ENCODE results near the gene JAKMIP1. TPM values are rescaled to one million over a fixed set of nuclear protein-coding genes. Genes with fewer than 3 reads are reported as not detected.

Gene JAKMIP1
- total RNA-seq, 4 donors from 2014 or later = 0.39 to 4.5 (median 1.9) TPM; not detected in 1

DNA sequence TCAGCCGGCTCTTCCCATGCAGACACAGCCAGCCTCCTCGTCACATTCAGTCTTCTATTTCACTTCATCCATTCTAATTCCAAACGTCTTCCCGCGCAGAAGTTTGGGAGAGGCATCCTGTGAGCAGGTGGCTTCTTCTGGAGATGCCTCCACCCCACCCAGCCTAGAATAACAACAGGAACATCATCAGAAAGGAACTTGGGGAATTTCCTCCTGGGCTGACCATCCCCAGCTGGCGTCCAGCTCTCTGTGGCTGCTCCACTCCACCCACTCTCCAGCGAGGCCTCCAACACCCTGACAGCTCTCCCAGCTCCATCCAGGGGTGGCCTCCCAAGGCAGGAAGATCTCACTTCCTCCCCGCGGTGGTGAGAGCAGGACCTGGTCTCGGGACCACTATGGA is 176.6 kb downstream of the JAKMIP1 start:
- Histone ChIP-seq H3K4me1 (no peaks in the 10 kb centered on the region), H3K9me3 (no peaks in the 10 kb centered on the region), H3K4me3 (no peak overlapping the region), H3K36me3 (no peaks in the 10 kb centered on the region), H3K27me3 (peaks cover 53% of the 10 kb centered on the region), H3K27ac (no peak overlapping the region)
- ATAC-seq = no peak
- TF ChIP-seq, protein P1, sequence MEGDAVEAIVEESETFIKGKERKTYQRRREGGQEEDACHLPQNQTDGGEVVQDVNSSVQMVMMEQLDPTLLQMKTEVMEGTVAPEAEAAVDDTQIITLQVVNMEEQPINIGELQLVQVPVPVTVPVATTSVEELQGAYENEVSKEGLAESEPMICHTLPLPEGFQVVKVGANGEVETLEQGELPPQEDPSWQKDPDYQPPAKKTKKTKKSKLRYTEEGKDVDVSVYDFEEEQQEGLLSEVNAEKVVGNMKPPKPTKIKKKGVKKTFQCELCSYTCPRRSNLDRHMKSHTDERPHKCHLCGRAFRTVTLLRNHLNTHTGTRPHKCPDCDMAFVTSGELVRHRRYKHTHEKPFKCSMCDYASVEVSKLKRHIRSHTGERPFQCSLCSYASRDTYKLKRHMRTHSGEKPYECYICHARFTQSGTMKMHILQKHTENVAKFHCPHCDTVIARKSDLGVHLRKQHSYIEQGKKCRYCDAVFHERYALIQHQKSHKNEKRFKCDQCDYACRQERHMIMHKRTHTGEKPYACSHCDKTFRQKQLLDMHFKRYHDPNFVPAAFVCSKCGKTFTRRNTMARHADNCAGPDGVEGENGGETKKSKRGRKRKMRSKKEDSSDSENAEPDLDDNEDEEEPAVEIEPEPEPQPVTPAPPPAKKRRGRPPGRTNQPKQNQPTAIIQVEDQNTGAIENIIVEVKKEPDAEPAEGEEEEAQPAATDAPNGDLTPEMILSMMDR (IDR thresholded peaks at IDR 0.05) = no peak
- TF ChIP-seq POLR2AphosphoS5 (IDR thresholded peaks at IDR 0.05) = no peak
- no peak for TF ChIP-seq POLR2A (IDR thresholded peaks at IDR 0.05)
- TF ChIP-seq EP300 (IDR thresholded peaks at IDR 0.05) = no peak
- WGBS, 2 donors (ENCODE audit: low coverage in 1 of 2) = 73% methylated on average over 4 of the region's 10 CpGs; no CpG with 5 or more reads in 1 of the 2 donors

DNA sequence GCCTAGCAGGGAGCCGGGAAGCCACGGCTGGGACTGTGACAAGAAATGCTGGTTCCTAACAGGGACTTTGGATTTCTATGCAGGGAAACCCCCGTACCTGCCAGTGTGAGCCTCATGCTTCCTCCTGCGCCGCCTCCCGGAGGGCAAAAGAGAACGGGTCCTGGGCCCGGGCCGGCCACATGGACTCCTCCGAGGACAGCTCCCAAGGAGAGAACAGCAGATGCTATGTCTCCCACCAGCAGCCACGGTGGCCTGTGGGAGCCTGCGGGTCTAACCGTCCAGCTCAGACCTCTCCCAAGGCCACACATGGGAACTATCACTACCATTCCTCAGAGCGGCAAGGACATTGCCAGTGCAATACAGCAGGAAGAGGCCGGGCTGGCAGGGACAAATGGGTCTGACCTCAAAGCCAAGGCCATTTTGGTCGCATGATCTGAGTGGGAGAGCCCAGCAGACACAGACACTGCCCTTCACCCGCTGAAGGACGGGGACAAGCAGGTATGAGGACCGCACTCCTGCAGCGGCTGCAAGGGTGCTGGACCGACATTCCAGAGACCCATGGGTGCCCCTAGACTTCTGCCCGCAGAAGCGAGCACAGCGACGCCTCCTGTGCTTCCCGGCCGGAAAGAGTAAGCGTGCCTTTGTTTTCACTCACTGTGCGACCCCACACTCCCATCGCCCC is 177.6 kb downstream of the JAKMIP1 start:
- Histone ChIP-seq H3K27ac (no peak overlapping the region), H3K4me1 (no peaks in the 10 kb centered on the region), H3K27me3 (peaks cover 54% of the 10 kb centered on the region), H3K4me3 (no peak overlapping the region), H3K36me3 (no peaks in the 10 kb centered on the region), H3K9me3 (no peaks in the 10 kb centered on the region)
- no peak for ATAC-seq
- WGBS, 2 donors (ENCODE audit: low coverage in 1 of 2) = 77 to 86% methylated on average over 4 to 13 of the region's 30 CpGs
- TF ChIP-seq POLR2A (IDR thresholded peaks at IDR 0.05) (no peak), EP300 (IDR thresholded peaks at IDR 0.05) (no peak), POLR2AphosphoS5 (IDR thresholded peaks at IDR 0.05) (no peak)
- TF ChIP-seq, protein P1 (IDR thresholded peaks at IDR 0.05) = no peak

DNA sequence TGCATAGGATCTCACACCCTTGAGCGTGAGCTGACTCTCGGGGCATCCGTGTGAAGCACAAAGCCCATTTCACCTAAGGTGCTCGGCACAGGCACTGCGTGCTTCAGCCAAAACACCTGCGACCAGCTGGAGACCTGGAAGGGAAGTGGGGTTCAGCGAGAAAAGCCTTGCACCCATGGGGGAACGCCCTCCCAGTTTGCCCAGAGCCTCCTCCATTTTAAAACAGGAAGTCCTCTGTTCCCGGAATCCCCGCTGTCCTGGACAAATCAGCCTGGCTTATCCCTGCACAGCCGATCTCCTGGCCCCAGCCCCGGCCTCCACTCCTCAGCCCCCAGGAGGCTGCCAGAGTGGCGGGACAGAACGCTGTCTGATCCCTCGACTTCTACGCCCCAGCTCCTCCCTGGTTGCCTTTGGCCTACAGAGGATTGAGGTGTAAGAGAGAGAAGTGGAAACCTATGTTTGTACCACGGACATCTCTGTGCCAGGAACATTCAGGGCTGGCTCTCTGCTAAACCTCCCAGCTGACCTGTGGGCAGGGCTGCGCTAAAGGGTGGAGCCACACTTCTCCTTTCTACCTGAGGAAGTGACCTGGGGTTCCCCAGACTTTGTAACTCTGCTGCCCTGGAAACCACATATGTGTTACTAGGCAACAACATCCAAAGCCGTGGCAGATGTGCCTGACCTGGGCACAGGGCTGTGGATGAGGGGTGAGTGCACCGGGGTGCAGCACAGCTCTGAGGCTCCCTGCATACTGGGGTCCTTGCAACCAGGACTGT is 178.3 kb downstream of the JAKMIP1 start:
- TF ChIP-seq POLR2A (IDR thresholded peaks at IDR 0.05) = no peak
- TF ChIP-seq, protein P1 (IDR thresholded peaks at IDR 0.05) = no peak
- no peak for TF ChIP-seq EP300 (IDR thresholded peaks at IDR 0.05)
- TF ChIP-seq POLR2AphosphoS5 (IDR thresholded peaks at IDR 0.05) = no peak
- Histone ChIP-seq H3K36me3 (no peaks in the 10 kb centered on the region), H3K27me3 (peaks cover 61% of the 10 kb centered on the region), H3K27ac (no peak overlapping the region), H3K9me3 (no peaks in the 10 kb centered on the region), H3K4me1 (no peaks in the 10 kb centered on the region), H3K4me3 (no peak overlapping the region)
- ATAC-seq = no peak
- WGBS, 2 donors (ENCODE audit: low coverage in 1 of 2) = 66 to 86% methylated on average over 3 to 9 of the region's 20 CpGs

DNA sequence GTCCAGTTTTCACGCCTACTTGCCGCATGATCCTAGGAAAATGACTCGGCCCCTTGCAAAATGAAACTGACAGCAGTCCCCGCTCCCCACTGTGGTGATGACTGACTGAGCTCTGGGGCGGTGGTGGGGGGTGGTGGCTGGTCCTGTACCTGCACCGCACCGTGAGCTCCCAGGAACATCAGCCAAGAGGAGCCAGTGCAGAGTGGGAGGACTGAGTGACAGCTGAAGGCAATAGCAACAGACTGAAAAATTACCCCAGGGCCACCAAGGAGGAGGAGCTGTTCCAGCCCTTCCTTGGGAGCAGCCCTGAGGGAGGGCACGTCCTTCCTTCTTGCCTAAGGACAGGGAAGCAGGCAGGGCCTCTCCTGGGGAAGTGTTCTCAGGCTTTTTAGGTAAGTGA is 179.7 kb downstream of the JAKMIP1 start:
- Histone ChIP-seq H3K36me3 (no peaks in the 10 kb centered on the region), H3K9me3 (no peaks in the 10 kb centered on the region), H3K4me1 (no peaks in the 10 kb centered on the region), H3K27ac (no peak overlapping the region), H3K4me3 (no peak overlapping the region), H3K27me3 (peaks cover 65% of the 10 kb centered on the region)
- TF ChIP-seq, protein P1 (IDR thresholded peaks at IDR 0.05) = no peak
- TF ChIP-seq EP300 (IDR thresholded peaks at IDR 0.05) (no peak), POLR2AphosphoS5 (IDR thresholded peaks at IDR 0.05) (no peak)
- ATAC-seq = no peak
- WGBS, 2 donors (ENCODE audit: low coverage in 1 of 2) = no CpG with 5 or more reads among the region's 8 CpGs
